Neural cell (in vitro differentiated cells): Measurements from ENCODE around the gene MPEG1.

ENCODE experiments used
- EP300 ChIP-seq: fragments of 450-650 bp; conservative IDR thresholded peaks from 2 replicates; pipeline ENCODE4 v1.6.1; 2014; ENCODE audit warnings: antibody characterized with exemption, mild to moderate bottlenecking, moderate library complexity; ENCODE audit not compliant: poor library complexity, severe bottlenecking
- EZH2 ChIP-seq: fragments of 200-600, 300-800 bp; shearing (Covaris generic), sonication (generic); IDR thresholded peaks from 2 replicates; pipeline ENCODE4 v1.6.1; 2014; ENCODE audit warnings: antibody characterized with exemption, low read length, borderline replicate concordance, mild to moderate bottlenecking; ENCODE audit not compliant: insufficient read depth, poor library complexity, severe bottlenecking
- MXI1 ChIP-seq: fragments of 450-650 bp; conservative IDR thresholded peaks from 2 replicates; pipeline ENCODE4 v1.6.1; 2014; ENCODE audit warnings: antibody characterized with exemption, mild to moderate bottlenecking; ENCODE audit not compliant: poor library complexity, severe bottlenecking
- POLR2AphosphoS5 ChIP-seq: IDR thresholded peaks from 2 replicates; pipeline ENCODE4 v1.6.1; 2012
- RAD21 ChIP-seq: fragments of 450-650 bp; conservative IDR thresholded peaks from 2 replicates; pipeline ENCODE4 v1.6.1; 2014; ENCODE audit warnings: antibody characterized with exemption, mild to moderate bottlenecking, moderate library complexity
- SMC3 ChIP-seq: fragments of 450-650 bp; conservative IDR thresholded peaks from 2 replicates; pipeline ENCODE4 v1.6.1; 2014; ENCODE audit warnings: antibody characterized with exemption, mild to moderate bottlenecking, moderate library complexity; ENCODE audit not compliant: poor library complexity
- TAF1 ChIP-seq: IDR thresholded peaks from 2 replicates; pipeline ENCODE4 v1.6.1; 2012; ENCODE audit warnings: low read depth
- TF ChIP-seq, protein P1 (sequence below): IDR thresholded peaks from 2 replicates; pipeline ENCODE4 v1.6.1; 2012; ENCODE audit warnings: borderline replicate concordance
- TF ChIP-seq, protein P2 (sequence below): fragments of 450-650 bp; IDR thresholded peaks from 2 replicates; pipeline ENCODE4 v1.5.1; 2014; ENCODE audit warnings: antibody characterized with exemption, mild to moderate bottlenecking, moderate library complexity; ENCODE audit not compliant: poor library complexity, severe bottlenecking

DNA sequence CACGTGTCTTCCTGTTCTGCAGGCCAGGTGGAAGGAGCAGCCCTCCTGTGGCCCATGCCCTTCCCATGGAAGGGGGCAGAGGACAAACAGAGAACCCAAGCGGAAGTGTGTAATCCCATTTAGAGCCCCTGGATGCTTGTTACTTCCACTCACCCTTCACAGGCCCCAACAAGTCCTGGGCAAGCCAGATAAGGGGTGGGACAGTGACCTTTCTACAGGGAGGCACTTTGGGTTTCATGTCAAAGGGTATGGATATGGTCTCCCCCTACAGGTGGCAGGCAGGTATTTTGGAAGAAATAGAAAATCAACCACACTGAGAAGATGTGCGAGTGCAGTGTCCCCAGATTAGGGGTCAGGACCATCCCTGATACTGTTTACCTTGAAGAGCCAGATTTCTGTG lies 11.4 kb downstream of the MPEG1 start:
- TF ChIP-seq POLR2AphosphoS5 (no peak), TAF1 (no peak), RAD21 (no peak), EP300 (no peak), MXI1 (no peak), EZH2 (no peak), SMC3 (no peak)
- TF ChIP-seq, protein P1, sequence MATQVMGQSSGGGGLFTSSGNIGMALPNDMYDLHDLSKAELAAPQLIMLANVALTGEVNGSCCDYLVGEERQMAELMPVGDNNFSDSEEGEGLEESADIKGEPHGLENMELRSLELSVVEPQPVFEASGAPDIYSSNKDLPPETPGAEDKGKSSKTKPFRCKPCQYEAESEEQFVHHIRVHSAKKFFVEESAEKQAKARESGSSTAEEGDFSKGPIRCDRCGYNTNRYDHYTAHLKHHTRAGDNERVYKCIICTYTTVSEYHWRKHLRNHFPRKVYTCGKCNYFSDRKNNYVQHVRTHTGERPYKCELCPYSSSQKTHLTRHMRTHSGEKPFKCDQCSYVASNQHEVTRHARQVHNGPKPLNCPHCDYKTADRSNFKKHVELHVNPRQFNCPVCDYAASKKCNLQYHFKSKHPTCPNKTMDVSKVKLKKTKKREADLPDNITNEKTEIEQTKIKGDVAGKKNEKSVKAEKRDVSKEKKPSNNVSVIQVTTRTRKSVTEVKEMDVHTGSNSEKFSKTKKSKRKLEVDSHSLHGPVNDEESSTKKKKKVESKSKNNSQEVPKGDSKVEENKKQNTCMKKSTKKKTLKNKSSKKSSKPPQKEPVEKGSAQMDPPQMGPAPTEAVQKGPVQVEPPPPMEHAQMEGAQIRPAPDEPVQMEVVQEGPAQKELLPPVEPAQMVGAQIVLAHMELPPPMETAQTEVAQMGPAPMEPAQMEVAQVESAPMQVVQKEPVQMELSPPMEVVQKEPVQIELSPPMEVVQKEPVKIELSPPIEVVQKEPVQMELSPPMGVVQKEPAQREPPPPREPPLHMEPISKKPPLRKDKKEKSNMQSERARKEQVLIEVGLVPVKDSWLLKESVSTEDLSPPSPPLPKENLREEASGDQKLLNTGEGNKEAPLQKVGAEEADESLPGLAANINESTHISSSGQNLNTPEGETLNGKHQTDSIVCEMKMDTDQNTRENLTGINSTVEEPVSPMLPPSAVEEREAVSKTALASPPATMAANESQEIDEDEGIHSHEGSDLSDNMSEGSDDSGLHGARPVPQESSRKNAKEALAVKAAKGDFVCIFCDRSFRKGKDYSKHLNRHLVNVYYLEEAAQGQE = no peak
- TF ChIP-seq, protein P2, sequence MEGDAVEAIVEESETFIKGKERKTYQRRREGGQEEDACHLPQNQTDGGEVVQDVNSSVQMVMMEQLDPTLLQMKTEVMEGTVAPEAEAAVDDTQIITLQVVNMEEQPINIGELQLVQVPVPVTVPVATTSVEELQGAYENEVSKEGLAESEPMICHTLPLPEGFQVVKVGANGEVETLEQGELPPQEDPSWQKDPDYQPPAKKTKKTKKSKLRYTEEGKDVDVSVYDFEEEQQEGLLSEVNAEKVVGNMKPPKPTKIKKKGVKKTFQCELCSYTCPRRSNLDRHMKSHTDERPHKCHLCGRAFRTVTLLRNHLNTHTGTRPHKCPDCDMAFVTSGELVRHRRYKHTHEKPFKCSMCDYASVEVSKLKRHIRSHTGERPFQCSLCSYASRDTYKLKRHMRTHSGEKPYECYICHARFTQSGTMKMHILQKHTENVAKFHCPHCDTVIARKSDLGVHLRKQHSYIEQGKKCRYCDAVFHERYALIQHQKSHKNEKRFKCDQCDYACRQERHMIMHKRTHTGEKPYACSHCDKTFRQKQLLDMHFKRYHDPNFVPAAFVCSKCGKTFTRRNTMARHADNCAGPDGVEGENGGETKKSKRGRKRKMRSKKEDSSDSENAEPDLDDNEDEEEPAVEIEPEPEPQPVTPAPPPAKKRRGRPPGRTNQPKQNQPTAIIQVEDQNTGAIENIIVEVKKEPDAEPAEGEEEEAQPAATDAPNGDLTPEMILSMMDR = no peak
